HG03025 (cell line): Measurements from ENCODE around the gene NFE2L1.
"Not testable (repeated sequence)": the region's sequence is repeated elsewhere in the genome, so short reads cannot be mapped to it uniquely, and the experiment has no call there.

ENCODE experiments used
- ATAC-seq: cut with Tn5 transposase; IDR thresholded peaks from one replicate; pipeline ENCODE4 v1.9.1; 2021; ENCODE audit warnings: mild to moderate bottlenecking, moderate library complexity; ENCODE audit not compliant: unreplicated experiment, low FRiP score

NFE2L1 gene

GRCh38 chr17:48047741-48048383 lies at the start of gene NFE2L1:
TSS of gene NFE2L1 (plus strand) at chr17:48048359. CDS start at chr17:48051119, 2,760 bp downstream.
- peak; percentile 90 for ATAC-seq

DNA sequence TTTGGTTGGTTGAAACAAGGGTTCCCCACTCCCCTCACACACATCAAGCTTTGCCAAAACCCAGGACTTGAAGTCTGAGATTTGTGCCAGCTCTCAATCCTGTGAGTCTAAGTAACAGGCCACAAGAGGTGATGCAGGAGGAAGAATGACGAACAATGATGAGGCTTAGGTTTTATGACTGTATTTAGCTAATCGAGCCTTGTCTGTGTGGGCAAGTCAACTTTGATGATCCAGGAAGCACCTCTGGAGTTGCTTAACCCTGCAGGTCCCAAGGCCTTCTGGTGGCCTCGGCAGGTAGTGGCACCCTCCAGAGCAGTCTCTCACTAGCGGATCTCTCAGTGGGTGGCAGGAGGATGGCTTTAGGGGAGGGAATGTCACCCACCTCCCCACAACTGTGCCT lies 48.6 kb upstream of the NFE2L1 start:
- no peak for ATAC-seq

- ATAC-seq, result no peak
These were observed 47.0 kb upstream of the NFE2L1 start for GRCh38 chr17:48001197-48001596.

- not testable (repeated sequence) for ATAC-seq
These were observed 46.5 kb upstream of the NFE2L1 start for GRCh38 chr17:48001657-48002056.

GRCh38 chr17:48002266-48002915 lies 45.8 kb upstream of the NFE2L1 start:
- no peak for ATAC-seq

- ATAC-seq, result no peak
These were observed 45.2 kb upstream of the NFE2L1 start for GRCh38 chr17:48002916-48003416.

DNA sequence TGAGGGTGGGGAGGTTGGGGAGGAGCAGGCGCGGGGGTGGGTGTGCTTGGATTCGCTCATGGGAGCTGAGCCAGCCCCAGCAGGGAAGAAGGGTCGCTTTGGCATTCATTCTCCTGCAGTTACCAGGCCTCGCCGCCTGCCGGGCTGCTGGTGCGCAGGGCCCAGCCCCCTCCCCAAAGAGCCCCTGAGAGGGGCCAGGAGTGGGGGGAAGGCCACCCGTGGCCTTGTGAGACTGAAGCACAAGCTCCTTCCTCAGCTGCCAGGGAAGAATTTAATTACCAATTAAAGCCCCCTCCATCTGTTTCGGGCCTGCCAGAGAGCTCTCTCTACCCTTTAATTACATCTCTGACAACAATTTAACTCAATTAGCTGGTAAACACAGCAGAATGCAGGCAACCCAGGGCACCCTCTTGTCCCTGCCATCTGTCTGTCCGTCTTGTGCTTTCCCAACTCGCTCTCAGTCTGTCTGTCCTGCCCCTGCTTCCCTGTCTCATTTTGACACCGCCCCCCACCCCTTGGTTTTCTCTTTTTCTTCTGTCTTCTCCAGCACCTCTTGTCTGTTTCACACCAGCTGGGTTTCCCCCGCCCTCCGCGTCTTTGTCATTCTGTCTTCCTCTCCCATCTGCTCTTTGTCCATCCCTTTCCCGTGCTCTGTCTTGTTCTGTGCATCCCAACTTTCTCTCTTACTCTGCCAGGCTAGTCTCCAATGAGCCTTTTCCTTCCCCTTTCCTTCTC lies 44.6 kb upstream of the NFE2L1 start:
- no peak for ATAC-seq

GRCh38 chr17:48004983-48005382 lies 43.2 kb upstream of the NFE2L1 start:
- ATAC-seq, result no peak

- no peak for ATAC-seq
These were observed 41.0 kb upstream of the NFE2L1 start for GRCh38 chr17:48006936-48007709.

- no peak for ATAC-seq
These were observed 38.0 kb upstream of the NFE2L1 start for GRCh38 chr17:48010193-48010592.

- no peak for ATAC-seq
These were observed 36.6 kb upstream of the NFE2L1 start for GRCh38 chr17:48011405-48012150.

GRCh38 chr17:48012151-48012520 lies 36.0 kb upstream of the NFE2L1 start:
- no peak for ATAC-seq

GRCh38 chr17:48012654-48013053 lies 35.5 kb upstream of the NFE2L1 start:
- no peak for ATAC-seq

- ATAC-seq, result no peak
These were observed 34.1 kb upstream of the NFE2L1 start for GRCh38 chr17:48013876-48014594.

DNA sequence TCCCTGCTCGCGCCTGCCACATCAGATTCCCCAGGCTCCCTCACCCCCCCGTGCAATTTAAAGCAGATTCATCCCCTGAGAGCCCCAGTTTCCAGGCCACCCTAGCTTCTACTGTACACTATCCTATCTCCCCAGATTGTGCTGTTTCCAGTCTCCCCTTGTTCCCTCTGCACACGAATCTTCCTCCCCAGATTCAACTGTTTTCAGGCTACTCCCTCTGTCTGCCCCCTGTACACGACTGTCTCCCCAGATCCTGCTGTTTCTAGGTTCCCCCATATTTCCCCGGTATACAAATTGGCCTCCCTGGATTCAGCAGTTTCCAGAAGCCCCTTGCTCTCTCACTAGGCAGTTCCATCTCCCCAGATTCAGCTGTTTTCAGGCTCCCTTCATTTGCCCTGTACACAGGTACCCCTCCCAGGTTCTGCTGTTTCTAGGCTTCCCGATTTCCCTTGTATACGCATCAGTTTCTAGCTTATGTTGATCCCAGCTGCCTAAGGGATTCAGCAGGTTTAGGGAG lies 33.5 kb upstream of the NFE2L1 start:
- no peak for ATAC-seq

GRCh38 chr17:48016112-48016511 lies 32.0 kb upstream of the NFE2L1 start:
- no peak for ATAC-seq

GRCh38 chr17:48017817-48018158 lies 30.4 kb upstream of the NFE2L1 start:
- not testable (repeated sequence) for ATAC-seq

- ATAC-seq, result no peak
These were observed 26.2 kb upstream of the NFE2L1 start for GRCh38 chr17:48021934-48022333.

GRCh38 chr17:48022901-48023300 lies 25.3 kb upstream of the NFE2L1 start:
- ATAC-seq, result no peak
